ENCODE results near the gene PCK1. TPM values are rescaled to one million over a fixed set of nuclear protein-coding genes. Genes with fewer than 3 reads are reported as not detected.

Gene PCK1
- total and polyA plus RNA-seq, 4 donors: 0.30 to 0.90 (median 0.58) TPM

DNA sequence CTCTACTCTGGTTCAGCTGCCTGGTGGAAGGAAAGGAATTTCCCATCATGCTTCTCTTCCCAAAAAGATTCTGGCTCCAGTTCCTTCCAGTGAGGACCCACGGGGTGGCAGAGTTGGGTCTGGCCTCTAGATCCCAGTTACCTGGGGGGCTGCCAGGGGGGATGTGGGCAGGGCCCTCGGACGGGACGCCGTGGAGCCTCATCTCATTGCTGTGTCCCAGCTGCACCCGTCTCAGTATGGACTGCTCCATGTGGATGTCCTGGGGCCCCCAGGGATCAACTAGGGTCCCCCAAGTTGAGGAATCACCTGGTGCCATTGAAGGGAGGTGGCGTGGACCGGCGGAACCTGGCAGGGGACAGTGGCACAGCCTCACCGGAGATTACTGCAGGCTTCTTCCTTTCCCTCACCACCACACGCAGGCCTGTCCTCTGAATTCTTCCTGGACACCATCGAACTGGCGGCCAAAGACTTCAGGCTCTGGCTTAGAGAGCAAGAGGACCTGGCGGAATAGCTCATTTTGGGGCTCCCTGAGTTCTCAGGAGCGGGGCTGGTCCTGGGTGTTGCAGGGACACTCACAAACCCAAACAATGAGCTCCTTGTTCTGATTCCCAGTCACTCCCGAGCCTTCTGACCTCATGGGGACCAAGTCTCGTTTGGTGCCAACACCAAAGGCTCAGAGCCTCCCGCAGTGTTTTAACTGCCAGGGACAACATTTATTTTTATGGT lies 50.8 kb downstream of the PCK1 start:
- no peak overlapping the region for H3K4me3 ChIP-seq (ENCODE audit: low read depth, low read length)
- no peaks in the 10 kb centered on the region for H3K27me3 ChIP-seq (ENCODE audit: control insufficient read depth, insufficient read depth, low read length)
- H3K27ac ChIP-seq (ENCODE audit: low read depth, low read length): no peak overlapping the region
- H3K4me1 ChIP-seq (ENCODE audit: control insufficient read depth, insufficient read depth, low read length): peaks cover 7% of the 10 kb centered on the region
- WGBS (ENCODE audit: insufficient coverage): 84% methylated on average over 13 of the region's 18 CpGs
- no peaks in the 10 kb centered on the region for H3K36me3 ChIP-seq (ENCODE audit: control insufficient read depth, insufficient read depth, low read length)
- no peak for DNase-seq (ENCODE audit: low read depth in 4 of 6, low spot score in 6 of 6)
- H3K9me3 ChIP-seq (ENCODE audit: control insufficient read depth, insufficient read depth, low read length): no peaks in the 10 kb centered on the region

DNA sequence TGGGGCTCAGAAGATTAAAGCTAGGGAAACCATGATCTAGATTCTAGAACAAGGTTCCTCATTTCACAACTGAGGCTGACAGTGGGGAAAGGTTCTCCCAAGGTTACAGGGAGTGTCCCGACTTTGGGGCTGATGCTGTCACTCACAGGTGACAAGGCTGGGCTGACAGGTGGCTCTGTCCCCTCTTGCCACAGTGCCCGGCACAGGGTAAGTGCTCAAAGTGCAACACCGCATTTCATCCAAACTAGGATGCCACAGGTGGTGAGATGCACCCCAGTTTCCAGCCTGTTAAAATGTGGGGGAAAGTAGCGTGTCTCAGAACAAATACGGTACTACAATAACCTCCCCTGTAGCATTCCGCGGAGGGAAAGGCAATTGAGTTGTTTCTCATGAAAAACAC lies 51.5 kb downstream of the PCK1 start:
- Histone ChIP-seq H3K27me3 (ENCODE audit: control insufficient read depth, insufficient read depth, low read length) (no peaks in the 10 kb centered on the region), H3K9me3 (ENCODE audit: control insufficient read depth, insufficient read depth, low read length) (no peaks in the 10 kb centered on the region), H3K36me3 (ENCODE audit: control insufficient read depth, insufficient read depth, low read length) (no peaks in the 10 kb centered on the region), H3K27ac (ENCODE audit: low read depth, low read length) (no peak overlapping the region), H3K4me3 (ENCODE audit: low read depth, low read length) (no peak overlapping the region), H3K4me1 (ENCODE audit: control insufficient read depth, insufficient read depth, low read length) (peaks cover 7% of the 10 kb centered on the region)
- DNase-seq (ENCODE audit: low read depth in 4 of 6, low spot score in 6 of 6): no peak
- WGBS (ENCODE audit: insufficient coverage): 100% methylated on average over 1 of the region's 7 CpGs

DNA sequence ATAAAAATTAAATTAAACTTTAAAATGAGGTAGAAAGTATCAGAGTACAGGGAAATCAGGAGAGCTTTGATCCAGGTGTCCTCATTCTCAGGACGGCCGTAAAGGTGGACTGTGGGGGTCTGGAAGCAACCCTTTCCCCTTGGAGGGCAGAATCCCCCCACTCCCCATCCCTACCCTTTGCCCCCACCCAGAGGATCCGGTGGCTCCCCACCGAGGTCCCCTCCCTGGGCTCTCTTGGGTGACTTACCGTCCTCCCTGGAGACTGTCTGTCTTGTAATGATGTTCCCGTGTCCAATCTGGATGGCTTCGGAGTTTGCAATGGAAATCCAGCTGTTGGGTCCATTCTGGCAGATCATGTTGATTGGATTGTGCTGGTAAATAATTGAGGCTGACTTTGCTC lies 52.0 kb downstream of the PCK1 start:
- H3K27me3 ChIP-seq (ENCODE audit: control insufficient read depth, insufficient read depth, low read length): no peaks in the 10 kb centered on the region
- DNase-seq (ENCODE audit: low read depth in 4 of 6, low spot score in 6 of 6): no peak

DNA sequence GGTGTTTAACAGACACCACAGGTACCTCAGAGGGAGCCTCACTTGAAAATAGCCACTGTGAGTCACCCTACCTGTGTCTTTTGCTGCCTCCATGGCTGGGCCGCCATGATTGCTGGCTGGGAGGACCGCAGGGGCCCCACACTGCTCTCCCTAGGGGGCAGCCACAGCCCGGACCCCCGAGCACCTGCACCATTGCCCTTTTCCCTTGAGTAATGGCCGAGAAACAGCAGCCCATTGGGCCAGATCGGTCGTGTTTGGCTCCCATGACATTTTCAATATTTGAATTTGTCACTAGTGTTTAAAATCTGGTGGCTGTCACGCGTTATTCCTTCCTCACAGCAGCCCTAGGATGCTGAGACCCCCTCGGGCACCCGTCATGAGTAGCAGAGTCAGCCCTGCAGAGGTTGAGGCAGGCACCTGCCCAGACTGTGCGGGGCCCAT lies 52.6 kb downstream of the PCK1 start:
- no peak for DNase-seq (ENCODE audit: low read depth in 4 of 6, low spot score in 6 of 6)
- 85% methylated on average over 11 of the region's 12 CpGs for WGBS (ENCODE audit: insufficient coverage)
- no peaks in the 10 kb centered on the region for H3K27me3 ChIP-seq (ENCODE audit: control insufficient read depth, insufficient read depth, low read length)

More for the DNA sequence above, 52.0 kb downstream of the PCK1 start:
- Histone ChIP-seq H3K9me3 (ENCODE audit: control insufficient read depth, insufficient read depth, low read length) (no peaks in the 10 kb centered on the region), H3K4me1 (ENCODE audit: control insufficient read depth, insufficient read depth, low read length) (peaks cover 7% of the 10 kb centered on the region), H3K4me3 (ENCODE audit: low read depth, low read length) (no peak overlapping the region), H3K27ac (ENCODE audit: low read depth, low read length) (no peak overlapping the region), H3K36me3 (ENCODE audit: control insufficient read depth, insufficient read depth, low read length) (no peaks in the 10 kb centered on the region)
- WGBS (ENCODE audit: insufficient coverage): 80% methylated on average over 1 of the region's 7 CpGs

DNA sequence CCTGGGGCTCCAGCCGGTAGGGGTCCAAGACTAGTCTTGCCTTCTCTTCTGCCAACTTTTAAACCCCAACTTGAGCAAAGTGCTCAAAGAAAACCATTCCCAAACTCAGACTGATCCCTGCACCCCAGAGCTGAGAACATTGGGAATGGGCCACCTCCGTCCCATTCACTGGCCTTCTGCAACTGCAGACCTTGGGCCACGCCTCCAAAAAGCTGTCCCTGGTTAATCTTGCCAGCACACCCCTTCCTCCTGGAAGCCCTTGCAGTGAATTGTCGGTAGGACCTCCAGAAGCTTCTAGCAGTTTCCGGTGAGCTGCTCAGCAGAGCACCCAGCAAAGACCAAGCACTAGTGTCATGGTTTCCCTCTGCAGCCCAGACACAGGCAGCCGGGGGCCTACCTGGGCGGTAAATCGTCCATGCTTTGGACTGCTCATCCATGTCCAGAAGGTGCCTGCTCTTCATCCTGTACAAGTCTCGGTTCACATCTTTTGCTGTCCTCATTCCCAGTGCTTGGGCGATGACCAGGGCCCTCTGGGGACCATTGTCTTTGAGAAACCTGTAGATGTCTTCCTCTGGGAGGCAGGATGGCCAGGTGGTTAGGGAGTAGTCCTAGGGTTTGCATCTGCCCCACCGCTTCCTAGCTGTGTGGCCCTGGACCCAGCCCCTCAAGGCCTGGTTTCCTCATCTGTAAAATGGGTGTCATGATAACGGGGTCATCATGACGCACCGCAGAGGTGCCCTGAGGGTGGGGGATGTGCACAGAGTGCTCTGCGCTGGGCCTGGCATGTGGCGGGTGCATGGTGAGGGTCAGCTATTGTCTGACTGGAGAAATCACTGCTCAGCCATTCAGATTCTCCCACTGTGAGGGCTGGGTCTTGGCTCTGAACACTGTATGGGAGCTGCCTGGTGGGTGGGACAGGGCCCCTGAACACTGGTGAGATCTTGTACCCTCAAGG lies 53.9 kb downstream of the PCK1 start:
- WGBS (ENCODE audit: insufficient coverage): 93% methylated on average over 16 of the region's 16 CpGs
- no peak for DNase-seq (ENCODE audit: low read depth in 4 of 6, low spot score in 6 of 6)
- Histone ChIP-seq H3K36me3 (ENCODE audit: control insufficient read depth, insufficient read depth, low read length) (no peaks in the 10 kb centered on the region), H3K27me3 (ENCODE audit: control insufficient read depth, insufficient read depth, low read length) (no peaks in the 10 kb centered on the region), H3K27ac (ENCODE audit: low read depth, low read length) (no peak overlapping the region), H3K4me3 (ENCODE audit: low read depth, low read length) (no peak overlapping the region), H3K9me3 (ENCODE audit: control insufficient read depth, insufficient read depth, low read length) (no peaks in the 10 kb centered on the region), H3K4me1 (ENCODE audit: control insufficient read depth, insufficient read depth, low read length) (peaks cover 7% of the 10 kb centered on the region)

More for the DNA sequence above, 52.6 kb downstream of the PCK1 start:
- H3K4me1 ChIP-seq (ENCODE audit: control insufficient read depth, insufficient read depth, low read length): peaks cover 7% of the 10 kb centered on the region
- H3K27ac ChIP-seq (ENCODE audit: low read depth, low read length): no peak overlapping the region
- H3K9me3 ChIP-seq (ENCODE audit: control insufficient read depth, insufficient read depth, low read length): no peaks in the 10 kb centered on the region
- no peaks in the 10 kb centered on the region for H3K36me3 ChIP-seq (ENCODE audit: control insufficient read depth, insufficient read depth, low read length)
- H3K4me3 ChIP-seq (ENCODE audit: low read depth, low read length): no peak overlapping the region

DNA sequence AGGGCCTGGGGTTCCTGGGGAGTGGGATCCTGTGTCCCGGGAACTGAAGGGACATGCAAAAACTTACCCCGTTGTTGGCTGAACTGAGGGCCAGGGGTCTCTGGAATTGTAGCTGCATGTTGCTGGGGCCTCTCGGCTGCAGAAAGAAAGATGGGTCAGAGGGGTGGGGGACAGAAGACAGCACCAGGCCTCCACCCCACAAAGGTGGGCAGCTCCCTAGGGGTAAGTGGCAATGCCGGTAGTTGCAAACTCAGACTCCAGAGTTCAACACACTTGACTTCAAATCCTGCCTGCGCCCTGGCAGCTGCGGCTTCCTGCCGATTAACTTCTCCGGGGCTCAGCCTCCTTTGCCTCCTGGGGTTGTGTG lies 54.5 kb downstream of the PCK1 start:
- DNase-seq (ENCODE audit: low read depth in 4 of 6, low spot score in 6 of 6): no peak
- Histone ChIP-seq H3K4me3 (ENCODE audit: low read depth, low read length) (no peak overlapping the region), H3K4me1 (ENCODE audit: control insufficient read depth, insufficient read depth, low read length) (peaks cover 7% of the 10 kb centered on the region), H3K27me3 (ENCODE audit: control insufficient read depth, insufficient read depth, low read length) (no peaks in the 10 kb centered on the region), H3K27ac (ENCODE audit: low read depth, low read length) (no peak overlapping the region), H3K9me3 (ENCODE audit: control insufficient read depth, insufficient read depth, low read length) (no peaks in the 10 kb centered on the region), H3K36me3 (ENCODE audit: control insufficient read depth, insufficient read depth, low read length) (no peaks in the 10 kb centered on the region)
- 91% methylated on average over 6 of the region's 8 CpGs for WGBS (ENCODE audit: insufficient coverage)

DNA sequence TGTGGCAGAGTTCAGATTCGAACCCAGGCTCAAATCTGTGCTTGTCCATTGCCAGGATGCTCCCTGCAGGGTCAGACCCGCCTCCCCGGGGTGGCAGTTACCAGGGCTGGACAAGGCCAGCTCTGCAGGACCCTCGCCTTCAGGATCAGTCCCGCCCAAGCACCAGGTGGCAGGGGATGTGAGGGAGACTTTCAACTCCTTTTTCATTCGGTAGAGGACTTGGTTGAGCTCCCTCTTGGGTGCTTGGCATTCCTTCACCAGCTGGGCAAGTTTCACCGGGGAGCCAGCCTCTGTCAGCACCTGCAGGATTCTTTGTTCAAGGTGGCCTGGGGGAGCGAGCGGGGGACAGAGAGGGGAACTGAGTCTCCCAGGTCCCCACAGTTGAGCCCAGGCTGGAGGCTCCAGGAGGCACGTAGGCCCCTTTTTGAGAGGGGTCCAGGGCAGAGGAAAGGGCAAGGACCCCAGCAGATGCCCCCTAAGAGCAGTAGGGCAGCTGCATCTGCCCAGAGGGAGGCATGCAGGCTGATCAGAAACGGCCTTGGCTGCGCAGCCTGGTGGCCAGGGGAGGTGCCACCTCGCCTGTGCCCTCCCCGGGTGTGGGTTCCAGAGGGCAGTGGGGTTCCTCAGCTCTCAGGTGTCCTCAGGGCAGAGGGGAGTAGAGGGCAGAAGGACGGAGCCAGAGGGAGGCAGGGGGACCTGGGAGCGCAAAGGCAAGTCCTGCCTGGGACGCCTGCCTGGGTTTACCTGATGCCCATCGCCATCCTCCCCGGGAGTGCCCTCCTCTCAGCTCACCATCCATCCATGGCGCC lies 55.4 kb downstream of the PCK1 start:
- H3K4me3 ChIP-seq (ENCODE audit: low read depth, low read length): no peak overlapping the region
- WGBS (ENCODE audit: insufficient coverage): 93% methylated on average over 17 of the region's 20 CpGs
- no peaks in the 10 kb centered on the region for H3K27me3 ChIP-seq (ENCODE audit: control insufficient read depth, insufficient read depth, low read length)
- DNase-seq (ENCODE audit: low read depth in 4 of 6, low spot score in 6 of 6): no peak
- H3K36me3 ChIP-seq (ENCODE audit: control insufficient read depth, insufficient read depth, low read length): no peaks in the 10 kb centered on the region
- peaks cover 7% of the 10 kb centered on the region for H3K4me1 ChIP-seq (ENCODE audit: control insufficient read depth, insufficient read depth, low read length)
- no peak overlapping the region for H3K27ac ChIP-seq (ENCODE audit: low read depth, low read length)
- H3K9me3 ChIP-seq (ENCODE audit: control insufficient read depth, insufficient read depth, low read length): no peaks in the 10 kb centered on the region

DNA sequence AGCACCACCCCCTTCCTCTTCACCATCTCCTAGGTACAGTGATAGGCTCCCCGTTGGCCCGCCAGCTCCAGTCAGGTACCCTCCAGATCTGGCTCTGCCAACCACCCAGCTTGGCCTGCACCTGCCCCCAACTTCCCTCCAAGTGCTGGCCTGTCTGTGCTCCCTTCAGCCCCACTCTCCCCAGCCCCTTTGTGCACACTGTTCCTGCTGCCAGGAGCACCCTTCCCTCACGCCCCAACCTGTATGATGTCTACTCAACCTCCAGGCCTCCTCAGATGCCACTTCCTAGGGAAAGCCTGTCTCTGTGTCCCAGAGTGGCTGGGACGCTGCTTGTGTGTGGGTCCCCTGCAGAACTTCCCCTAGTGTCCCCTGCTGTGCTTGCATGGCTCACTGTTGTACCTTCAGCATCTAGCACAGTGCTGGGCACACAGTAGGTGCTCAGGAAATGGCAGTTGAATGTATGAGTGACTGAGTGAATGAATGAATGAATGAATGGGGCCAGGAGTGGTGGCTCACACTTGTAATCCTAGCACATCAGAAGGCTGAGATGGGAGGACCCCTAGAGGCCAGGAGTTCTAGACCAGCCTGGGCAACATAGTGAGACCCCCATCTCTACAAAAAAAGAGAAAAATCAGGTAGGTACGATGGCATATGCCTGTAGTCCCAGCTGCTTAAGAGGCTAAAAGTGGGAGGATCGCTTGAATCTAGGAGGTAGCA lies 56.3 kb downstream of the PCK1 start:
- no peak overlapping the region for H3K27ac ChIP-seq (ENCODE audit: low read depth, low read length)
- no peaks in the 10 kb centered on the region for H3K27me3 ChIP-seq (ENCODE audit: control insufficient read depth, insufficient read depth, low read length)
- no peak overlapping the region for H3K4me3 ChIP-seq (ENCODE audit: low read depth, low read length)
- H3K36me3 ChIP-seq (ENCODE audit: control insufficient read depth, insufficient read depth, low read length): no peaks in the 10 kb centered on the region
- no peaks in the 10 kb centered on the region for H3K9me3 ChIP-seq (ENCODE audit: control insufficient read depth, insufficient read depth, low read length)
- 92% methylated on average over 6 of the region's 6 CpGs for WGBS (ENCODE audit: insufficient coverage)
- no peaks in the 10 kb centered on the region for H3K4me1 ChIP-seq (ENCODE audit: control insufficient read depth, insufficient read depth, low read length)
- no peak for DNase-seq (ENCODE audit: low read depth in 4 of 6, low spot score in 6 of 6)
